Stomach (tissue), 9 donors: ENCODE data around the gene SLC24A3. TPM values are rescaled to one million over a fixed set of nuclear protein-coding genes. Genes with fewer than 3 reads are reported as not detected.
"Not testable (repeated sequence)": the region's sequence is repeated elsewhere in the genome, so short reads cannot be mapped to it uniquely, and the experiment has no call there.

Experiments used
- DNase-seq, 2 donors: peaks; one replicate each; pipeline versions ENCODE4 v3.0.0 to v3.0.0-alpha.2; 2013 to 2019
- H3K27ac ChIP-seq, 5 donors: fragments of 200-600 bp in 4 of 5; sonication (generic) in 4 of 5; one replicate each; pipeline ENCODE4 v1.5.1; 2013 to 2019; ENCODE audit warnings: mild to moderate bottlenecking in 1 of 5, moderate library complexity in 1 of 5
- H3K27me3 ChIP-seq, 3 donors: fragments of 200-600 bp; sonication (generic); one replicate each; pipeline ENCODE4 v1.5.1; 2017 to 2019; ENCODE audit warnings: mixed run types in 1 of 3
- H3K36me3 ChIP-seq, 4 donors: fragments of 200-600 bp; sonication (generic); 1 replicate in 3 of 4; 2 replicates in 1 of 4; pipeline ENCODE4 v1.5.1; 2016 to 2019
- H3K4me1 ChIP-seq, 4 donors: fragments of 200-600 bp; sonication (generic); one replicate each; pipeline ENCODE4 v1.5.1; 2016 to 2019
- H3K4me3 ChIP-seq, 4 donors: fragments of 200-600 bp; sonication (generic) in 3 of 4; one replicate each; pipeline ENCODE4 v1.5.1; 2016 to 2019; ENCODE audit warnings: mild to moderate bottlenecking in 1 of 4
- H3K9me3 ChIP-seq, 4 donors: fragments of 200-600 bp; sonication (generic); one replicate each; pipeline ENCODE4 v1.5.1; 2016 to 2019
- CTCF ChIP-seq, 7 experiments: fragments of 450-650 bp in 4 of 7; fragments of 200-600 bp in 3 of 7; sonication (generic) in 3 of 7; IDR thresholded peaks; one replicate each; pipeline ENCODE4 v1.5.1; 2016 to 2019; ENCODE audit warnings: antibody characterized with exemption in 7 of 7, control low read depth in 2 of 7, mild to moderate bottlenecking in 1 of 7
- EP300 ChIP-seq: sonication (generic); formaldehyde crosslinking; IDR thresholded peaks from one replicate; pipeline ENCODE4 v1.6.1; 2017; ENCODE audit warnings: antibody characterized with exemption
- POLR2A ChIP-seq, 4 donors: fragments of 450-650 bp; IDR thresholded peaks; one replicate each; pipeline ENCODE4 v1.6.1; 2016; ENCODE audit warnings: antibody characterized with exemption in 4 of 4, control low read depth in 2 of 4, mild to moderate bottlenecking in 1 of 4, moderate library complexity in 1 of 4
- POLR2AphosphoS5 ChIP-seq, 3 donors: sonication (generic); formaldehyde crosslinking; IDR thresholded peaks; one replicate each; pipeline ENCODE4 v1.6.1; 2016; ENCODE audit warnings: antibody characterized with exemption in 3 of 3
- whole genome bisulfite sequencing, 5 donors: extraction: QIAGEN DNeasy Blood & Tissue Kit in 3 of 5; methylation state at CpG; one replicate each; pipeline versions ENCODE4 v1.1.5 to v1.1.7; 2013 to 2018; 5-methylcytosine and 5-hydroxymethylcytosine counted together
- intact Hi-C: fragments of 100-400 bp; cut with DNase I; formaldehyde crosslinking; loops from one replicate; pipeline ENCODE4 v1.15.1; 2023; ENCODE audit warnings: low total_unique reads
- polyA plus RNA-seq, 3 donors: library from polyadenylated mRNA; stranded (reverse); fragments of 200-250 nt; gene quantifications; one replicate each; pipeline ENCODE4 v1.2.3, GENCODE V29; 2013
- total RNA-seq, 5 donors: library from RNA; depleted of rRNA; stranded (reverse); fragments of >200 nt; gene quantifications; one replicate each; pipeline versions ENCODE4 v1.1.0 to v1.2.3, GENCODE V29; 2014 to 2016
- donor health status: healthy with polysubstance abuse.
- donor health status: Bipolar disorder and iron deficiency.
- donor health status: healthy.

SLC24A3 gene
- total and polyA plus RNA-seq, 8 donors, result 1.8 to 9.0 (median 4.5) TPM

- Histone ChIP-seq H3K9me3 (no peaks in the 10 kb centered on the region), H3K4me3 (no peak overlapping the region), H3K4me1 (peaks cover 0 to 7% (median 0%) of the 10 kb centered on the region in 4 donors), H3K36me3 (no peaks in the 10 kb centered on the region), H3K27me3 (no peaks in the 10 kb centered on the region), H3K27ac (no peak overlapping the region)
- intact Hi-C loops, result no loop called here
- WGBS, 5 donors, result 22 to 52% (median 31%) methylated on average over 5 of the region's 5 CpGs
- DNase-seq, result peak; percentile 60 to 81
- TF ChIP-seq EP300 (no peak), POLR2AphosphoS5 (IDR thresholded peaks at IDR 0.05) (peak in 1 of 3 donors; percentile 35)
These were observed 419.0 kb downstream of the SLC24A3 start for GRCh38 chr20:19631410-19631809.

- Histone ChIP-seq H3K27me3 (no peaks in the 10 kb centered on the region), H3K36me3 (no peaks in the 10 kb centered on the region), H3K4me3 (no peak overlapping the region), H3K4me1 (peaks cover 0 to 7% (median 0%) of the 10 kb centered on the region in 4 donors), H3K27ac (no peak overlapping the region), H3K9me3 (no peaks in the 10 kb centered on the region)
- intact Hi-C loops, result no loop called here
- WGBS, 5 donors, result 26 to 64% (median 39%) methylated on average over 3 of the region's 3 CpGs
- TF ChIP-seq POLR2AphosphoS5 (IDR thresholded peaks at IDR 0.05) (no peak), CTCF (IDR thresholded peaks at IDR 0.05) (no peak), EP300 (no peak), POLR2A (IDR thresholded peaks at IDR 0.05) (no peak)
- DNase-seq, result no peak
These were observed 421.5 kb downstream of the SLC24A3 start for GRCh38 chr20:19633985-19634384.

- 96 to 99% (median 96%) methylated on average over 22 to 32 of the region's 32 CpGs for WGBS, 5 donors
- H3K36me3 ChIP-seq, H3K4me1 ChIP-seq, H3K4me3 ChIP-seq, intact Hi-C loops, H3K9me3 ChIP-seq, H3K27ac ChIP-seq, DNase-seq, H3K27me3 ChIP-seq: not testable (repeated sequence)
These were observed 427.1 kb downstream of the SLC24A3 start for GRCh38 chr20:19639471-19640045.

- WGBS, 5 donors, result 85 to 93% (median 88%) methylated on average over 4 of the region's 4 CpGs
- Histone ChIP-seq H3K27ac (no peak overlapping the region), H3K9me3 (no peaks in the 10 kb centered on the region), H3K27me3 (no peaks in the 10 kb centered on the region), H3K36me3 (no peaks in the 10 kb centered on the region), H3K4me3 (no peak overlapping the region), H3K4me1 (peaks cover 0 to 9% (median 5%) of the 10 kb centered on the region in 4 donors)
- TF ChIP-seq POLR2AphosphoS5 (IDR thresholded peaks at IDR 0.05) (no peak), POLR2A (IDR thresholded peaks at IDR 0.05) (no peak), CTCF (IDR thresholded peaks at IDR 0.05) (no peak), EP300 (no peak)
- no peak for DNase-seq
- intact Hi-C loops, result no loop called here
These were observed 430.4 kb downstream of the SLC24A3 start for GRCh38 chr20:19642860-19643259.

- H3K4me3 ChIP-seq, result no peak overlapping the region
- TF ChIP-seq POLR2A (IDR thresholded peaks at IDR 0.05) (no peak), EP300 (no peak), POLR2AphosphoS5 (IDR thresholded peaks at IDR 0.05) (no peak), CTCF (IDR thresholded peaks at IDR 0.05) (no peak)
- intact Hi-C loops, result no loop called here
- H3K4me1 ChIP-seq, result peaks cover 0 to 9% (median 5%) of the 10 kb centered on the region in 4 donors
- WGBS, 5 donors, result 21 to 54% (median 51%) methylated on average over 9 of the region's 9 CpGs
- H3K27ac ChIP-seq, result no peak overlapping the region
- H3K36me3 ChIP-seq, result no peaks in the 10 kb centered on the region
- no peaks in the 10 kb centered on the region for H3K9me3 ChIP-seq
- DNase-seq, result peak in 1 of 2 donors; percentile 16
- no peaks in the 10 kb centered on the region for H3K27me3 ChIP-seq
These were observed 431.6 kb downstream of the SLC24A3 start for GRCh38 chr20:19644085-19644484.
